BLaER1 treated with 17β-estradiol and CSF1 and Interleukin-3, amounts not matched to agents 10 nM and 100 nM (cell line): Measurements from ENCODE around the gene KRTAP4-6.
"Not testable (repeated sequence)": the region's sequence is repeated elsewhere in the genome, so short reads cannot be mapped to it uniquely, and the experiment has no call there.

Source experiments
- H3K27ac ChIP-seq, 11 experiments: shearing (Covaris generic); formaldehyde crosslinking; 2 replicates each; pipeline ENCODE4 v1.8.1; 2022
- H3K27me3 ChIP-seq, 11 experiments: shearing (Covaris generic); formaldehyde crosslinking; 2 replicates each; pipeline ENCODE4 v1.8.1; 2022
- H3K36me3 ChIP-seq, 11 experiments: shearing (Covaris generic); formaldehyde crosslinking; 2 replicates each; pipeline ENCODE4 v1.8.1; 2022
- H3K4me1 ChIP-seq, 10 experiments: shearing (Covaris generic); formaldehyde crosslinking; 2 replicates each; pipeline ENCODE4 v1.8.1; 2022
- H3K4me2 ChIP-seq, 11 experiments: shearing (Covaris generic); formaldehyde crosslinking; 2 replicates each; pipeline ENCODE4 v1.8.1; 2022
- H3K4me3 ChIP-seq, 10 experiments: shearing (Covaris generic); formaldehyde crosslinking; 2 replicates each; pipeline ENCODE4 v1.8.1; 2022
- H3K9ac ChIP-seq, 11 experiments: shearing (Covaris generic); formaldehyde crosslinking; 2 replicates each; pipeline ENCODE4 v1.8.1; 2022
- H3K9me3 ChIP-seq, 11 experiments: shearing (Covaris generic); formaldehyde crosslinking; replicated peaks in 1 of 11; 2 replicates each; pipeline ENCODE4 v1.8.1; 2022
- H4K20me1 ChIP-seq, 11 experiments: shearing (Covaris generic); formaldehyde crosslinking; 2 replicates each; pipeline ENCODE4 v1.8.1; 2022
- Cebpa-rat ChIP-seq, 11 experiments: shearing (Covaris generic); IDR thresholded peaks; 2 replicates each; pipeline ENCODE4 v1.8.1; 2022

The KRTAP4-6 gene

DNA sequence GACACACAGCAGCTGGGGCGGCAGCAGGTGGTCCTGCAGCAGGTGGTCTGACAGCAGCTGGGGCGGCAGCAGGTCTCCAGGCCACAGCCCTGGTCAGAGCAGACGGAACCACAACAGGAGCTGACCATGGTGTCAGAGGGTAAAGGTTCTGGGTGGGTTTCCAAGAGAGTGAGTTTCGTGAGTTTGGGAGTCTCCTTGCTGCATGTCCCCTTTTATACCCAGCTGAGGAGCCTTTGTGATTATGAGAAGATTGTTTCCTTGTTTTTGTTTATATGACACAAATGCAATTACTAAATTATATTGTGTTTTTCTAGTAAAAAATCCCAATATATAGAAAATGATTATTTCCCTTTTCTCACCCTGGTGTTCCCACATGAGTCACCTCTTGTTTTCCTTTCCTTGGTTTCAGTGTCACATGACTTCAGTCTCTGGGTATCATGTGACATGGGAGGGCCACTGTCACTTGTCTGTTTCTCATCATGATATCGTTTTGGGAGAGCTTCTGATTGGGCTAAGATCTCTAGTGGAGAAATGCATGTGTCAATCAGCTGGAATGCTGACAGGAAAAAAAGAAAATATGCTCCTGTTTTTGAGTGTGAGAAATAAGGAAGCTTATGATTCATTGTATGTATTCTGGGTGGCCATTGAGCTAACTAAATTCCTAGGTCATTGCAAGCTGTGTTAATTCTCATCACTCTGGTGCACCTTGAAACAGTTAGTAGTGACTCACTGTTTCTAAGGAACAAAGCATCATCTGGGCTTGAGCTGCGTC lies at the start of gene KRTAP4-6:
TSS of gene KRTAP4-6 (minus strand) at position 185 of the 772 bp plus-strand sequence. CDS start at position 128, 57 bp downstream.
- H3K4me3 ChIP-seq: no peak within 1 kb of the TSS
- no peaks in the 10 kb centered on the region for H3K27me3 ChIP-seq
- no peaks in the 10 kb centered on the region for H4K20me1 ChIP-seq
- peaks cover 0 to 3% (median 0%) of the 10 kb centered on the region in 11 experiments; a peak in 1 of 22 replicates for H3K36me3 ChIP-seq
- H3K9ac ChIP-seq: no peak within 1 kb of the TSS
- H3K4me2 ChIP-seq: peak within 1 kb of the TSS in 1 of 11 experiments; percentile 16; a peak in 1 of 22 replicates
- H3K9me3 ChIP-seq: peaks cover 58 to 79% (median 71%) of the 10 kb centered on the region in 11 experiments
- no peak for TF ChIP-seq Cebpa-rat (IDR thresholded peaks at IDR 0.05)
- H3K4me1 ChIP-seq: peaks cover 0 to 5% (median 0%) of the 10 kb centered on the region in 10 experiments; a peak in 2 of 20 replicates
- no peak within 1 kb of the TSS for H3K27ac ChIP-seq

GRCh38 chr17:41189837-41190318 lies 49.5 kb upstream of the KRTAP4-6 start, which contains the start of gene KRTAP9-1:
TSS of gene KRTAP9-1 (plus strand) at chr17:41189887. CDS start at chr17:41189887, 0 bp downstream.
- not testable (repeated sequence) for H4K20me1 ChIP-seq, H3K36me3 ChIP-seq, H3K9ac ChIP-seq, H3K27me3 ChIP-seq, H3K9me3 ChIP-seq, H3K4me1 ChIP-seq, H3K27ac ChIP-seq, H3K4me2 ChIP-seq, H3K4me3 ChIP-seq

DNA sequence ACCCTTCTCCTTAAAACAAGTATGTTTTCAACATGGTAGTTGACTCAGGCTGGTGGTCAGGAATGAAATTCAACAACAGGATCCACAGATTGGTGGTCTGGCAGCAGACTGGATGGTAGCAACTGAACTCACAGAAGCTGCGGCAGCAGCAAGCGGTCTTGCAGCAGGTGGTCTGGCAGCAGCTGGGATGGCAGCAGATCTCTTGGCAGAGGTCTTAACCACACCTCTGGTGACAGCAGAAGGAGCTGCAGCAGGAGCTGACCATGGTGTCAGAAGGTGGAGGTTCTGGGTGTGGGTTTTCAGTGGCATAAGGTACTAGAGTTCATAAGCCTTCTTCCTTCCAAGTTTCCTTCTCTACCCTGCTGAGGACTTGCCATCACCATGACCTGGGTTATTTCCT lies 46.5 kb upstream of the KRTAP4-6 start:
- Histone ChIP-seq H3K9me3 (no peaks in the 10 kb centered on the region), H3K4me3 (no peak overlapping the region), H3K4me1 (no peaks in the 10 kb centered on the region), H3K27ac (no peak overlapping the region), H3K27me3 (no peaks in the 10 kb centered on the region), H3K9ac (no peak overlapping the region), H3K36me3 (no peaks in the 10 kb centered on the region), H4K20me1 (no peaks in the 10 kb centered on the region), H3K4me2 (no peak overlapping the region)
- no peak for TF ChIP-seq Cebpa-rat (IDR thresholded peaks at IDR 0.05)

DNA sequence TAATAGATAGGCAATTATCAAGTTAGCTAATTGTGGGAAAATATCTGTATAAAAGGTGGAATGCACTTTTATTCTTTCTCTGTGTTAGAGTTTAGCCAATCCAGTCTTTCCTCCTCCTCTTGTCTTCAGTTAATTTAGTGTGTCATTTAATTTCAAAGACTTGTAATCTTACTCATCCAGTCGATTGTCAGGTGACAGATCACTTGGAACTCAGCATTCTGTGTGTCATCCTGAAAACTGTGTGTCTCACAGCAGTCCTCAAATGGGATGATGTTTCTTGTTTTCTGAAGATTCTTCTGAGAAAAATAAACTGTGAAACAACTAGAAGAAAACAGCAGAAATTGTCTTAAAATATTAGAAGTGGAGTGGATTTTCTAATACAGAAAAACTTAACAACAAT lies 44.7 kb upstream of the KRTAP4-6 start:
- Histone ChIP-seq H3K4me3 (no peak overlapping the region), H4K20me1 (no peaks in the 10 kb centered on the region), H3K9me3 (no peaks in the 10 kb centered on the region), H3K4me2 (no peak overlapping the region), H3K36me3 (no peaks in the 10 kb centered on the region), H3K27me3 (no peaks in the 10 kb centered on the region), H3K9ac (no peak overlapping the region), H3K27ac (no peak overlapping the region), H3K4me1 (no peaks in the 10 kb centered on the region)
- no peak for TF ChIP-seq Cebpa-rat (IDR thresholded peaks at IDR 0.05)

GRCh38 chr17:41184480-41184961 lies 44.2 kb upstream of the KRTAP4-6 start, which contains the start of gene KRTAP4-1:
TSS of gene KRTAP4-1 (minus strand) at chr17:41184911. CDS start at chr17:41184854, 57 bp downstream.
- Histone ChIP-seq H3K4me1 (no peaks in the 10 kb centered on the region), H3K27me3 (no peaks in the 10 kb centered on the region), H3K4me3 (no peak within 1 kb of the TSS), H3K9me3 (no peaks in the 10 kb centered on the region), H3K4me2 (no peak within 1 kb of the TSS), H3K27ac (no peak within 1 kb of the TSS), H3K9ac (no peak within 1 kb of the TSS), H3K36me3 (no peaks in the 10 kb centered on the region), H4K20me1 (no peaks in the 10 kb centered on the region)
- TF ChIP-seq Cebpa-rat (IDR thresholded peaks at IDR 0.05): no peak

- Histone ChIP-seq H3K27ac (peak overlapping the region in 3 of 11 experiments; percentile 34 to 60 (median 44); a peak in 5 of 22 replicates), H4K20me1 (no peaks in the 10 kb centered on the region), H3K4me3 (no peak overlapping the region), H3K9me3 (peaks cover 0 to 13% (median 0%) of the 10 kb centered on the region in 11 experiments; a peak in 5 of 22 replicates), H3K27me3 (no peaks in the 10 kb centered on the region; a peak in 1 of 22 replicates), H3K36me3 (no peaks in the 10 kb centered on the region), H3K4me1 (peaks cover 25 to 40% (median 30%) of the 10 kb centered on the region in 10 experiments), H3K4me2 (peak overlapping the region in 3 of 11 experiments; percentile 14 to 91 (median 78); a peak in 4 of 22 replicates), H3K9ac (no peak overlapping the region)
- TF ChIP-seq Cebpa-rat (IDR thresholded peaks at IDR 0.05): no peak
Observed at GRCh38 chr17:41178843-41179616, 38.7 kb upstream of the KRTAP4-6 start.

DNA sequence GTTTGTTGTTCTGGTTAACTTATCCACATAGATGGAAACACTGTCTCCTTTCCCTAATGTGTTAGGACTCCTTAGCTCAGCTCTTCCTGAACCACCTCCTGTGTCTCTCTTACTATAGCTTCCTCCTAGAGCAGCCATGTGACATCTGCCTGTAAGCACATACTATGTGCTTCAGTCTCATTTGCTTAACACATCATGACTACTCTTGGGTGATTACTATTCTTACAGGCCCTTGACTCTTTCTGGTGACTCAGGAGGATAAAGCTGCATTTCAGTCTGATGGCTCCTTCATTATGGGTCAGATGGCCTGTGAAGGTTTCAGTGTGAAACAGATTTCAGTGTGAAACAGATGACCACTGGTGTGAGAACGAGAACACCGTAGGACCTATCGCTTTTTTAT lies 38.0 kb upstream of the KRTAP4-6 start:
- Histone ChIP-seq H3K9me3 (peaks cover 0 to 13% (median 0%) of the 10 kb centered on the region in 11 experiments; a peak in 5 of 22 replicates), H3K9ac (no peak overlapping the region), H3K27me3 (no peaks in the 10 kb centered on the region; a peak in 1 of 22 replicates), H4K20me1 (no peaks in the 10 kb centered on the region), H3K4me3 (no peak overlapping the region), H3K27ac (peak overlapping the region in 3 of 11 experiments; percentile 34 to 60 (median 44); a peak in 5 of 22 replicates), H3K36me3 (no peaks in the 10 kb centered on the region), H3K4me2 (peak overlapping the region in 2 of 11 experiments; percentile 78 to 91; a peak in 5 of 22 replicates), H3K4me1 (peaks cover 25 to 40% (median 30%) of the 10 kb centered on the region in 10 experiments)
- no peak for TF ChIP-seq Cebpa-rat (IDR thresholded peaks at IDR 0.05)

DNA sequence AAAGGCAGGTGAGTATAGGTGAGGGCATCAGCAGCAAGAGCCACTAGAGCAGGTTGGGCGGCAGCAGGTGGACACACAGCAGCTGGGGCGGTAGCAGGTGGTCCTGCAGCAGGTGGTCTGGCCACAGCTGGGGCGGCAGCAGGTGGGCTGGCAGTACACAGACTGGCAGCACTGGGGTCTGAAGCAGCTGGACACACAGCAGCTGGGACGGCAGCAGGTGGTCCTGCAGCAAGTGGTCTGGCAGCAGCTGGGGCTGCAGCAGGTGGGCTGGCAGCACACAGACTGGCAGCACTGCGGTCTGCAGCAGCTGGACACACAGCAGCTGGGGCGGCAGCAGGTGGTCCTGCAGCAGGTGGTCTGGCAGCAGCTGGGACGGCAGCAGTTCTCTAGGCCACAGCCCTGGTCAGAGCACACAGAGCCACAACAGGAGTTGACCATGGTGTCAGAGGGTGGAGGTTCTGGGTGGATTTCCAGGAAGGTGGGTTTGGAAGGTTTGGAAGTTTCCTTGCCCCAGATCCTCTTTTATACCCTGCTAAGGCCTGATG lies 37.5 kb upstream of the KRTAP4-6 start, which contains the start of gene KRTAP4-2:
TSS of gene KRTAP4-2 (minus strand) at position 495 of the 545 bp plus-strand sequence. CDS start at position 438, 57 bp downstream.
- Histone ChIP-seq H3K9me3 (peaks cover 0 to 13% (median 0%) of the 10 kb centered on the region in 11 experiments; a peak in 5 of 22 replicates), H3K4me2 (peak within 1 kb of the TSS; percentile 74 to 95 (median 91)), H3K4me1 (peaks cover 25 to 44% (median 30%) of the 10 kb centered on the region in 10 experiments), H3K4me3 (no peak within 1 kb of the TSS), H3K9ac (no peak within 1 kb of the TSS), H4K20me1 (no peaks in the 10 kb centered on the region), H3K27me3 (no peaks in the 10 kb centered on the region; a peak in 1 of 22 replicates), H3K27ac (peak within 1 kb of the TSS in 3 of 11 experiments; percentile 34 to 60 (median 44); a peak in 5 of 22 replicates), H3K36me3 (no peaks in the 10 kb centered on the region)
- TF ChIP-seq Cebpa-rat (IDR thresholded peaks at IDR 0.05): no peak
